Esophagus muscularis mucosa (tissue), 4 donors: ENCODE measurements around the gene GHR. TPM values are rescaled to one million over a fixed set of nuclear protein-coding genes. Genes with fewer than 3 reads are reported as not detected.

Experiments
- DNase-seq: peaks from one replicate; pipeline ENCODE4 v3.0.0-alpha.2; 2017; ENCODE audit errors: extremely low spot score
- H3K27ac ChIP-seq, 4 donors: fragments of 200-600 bp; sonication (generic); replicated peaks in 1 of 4; 1 replicate in 3 of 4; 2 replicates in 1 of 4; pipeline ENCODE4 v1.5.1; 2016 to 2019; ENCODE audit warnings: mild to moderate bottlenecking in 1 of 4
- H3K27me3 ChIP-seq, 4 donors: fragments of 200-600 bp; sonication (generic); one replicate each; pipeline versions ENCODE4 v1.5.1 to v1.6.0; 2016 to 2019
- H3K36me3 ChIP-seq, 4 donors: fragments of 200-600 bp; sonication (generic); one replicate each; pipeline ENCODE4 v1.5.1; 2016 to 2019
- H3K4me1 ChIP-seq, 4 donors: fragments of 200-600 bp; sonication (generic); one replicate each; pipeline ENCODE4 v1.5.1; 2016 to 2019
- H3K4me3 ChIP-seq, 4 donors: fragments of 200-600 bp; sonication (generic); 1 replicate in 2 of 4; 2 replicates in 2 of 4; pipeline ENCODE4 v1.5.1; 2016 to 2019; ENCODE audit warnings: mild to moderate bottlenecking in 4 of 4, moderate library complexity in 1 of 4
- H3K9me3 ChIP-seq, 4 donors: fragments of 200-600 bp; sonication (generic); 1 replicate in 3 of 4; 2 replicates in 1 of 4; pipeline ENCODE4 v1.5.1; 2016 to 2019
- CTCF ChIP-seq, 3 experiments: fragments of 200-600 bp in 2 of 3; fragments of 450-650 bp in 1 of 3; sonication (generic) in 2 of 3; IDR thresholded peaks; one replicate each; pipeline ENCODE4 v1.5.1; 2017 to 2019; ENCODE audit warnings: antibody characterized with exemption in 3 of 3, mild to moderate bottlenecking in 2 of 3, moderate library complexity in 1 of 3
- EP300 ChIP-seq: sonication (generic); formaldehyde crosslinking; IDR thresholded peaks from one replicate; pipeline ENCODE4 v1.6.1; 2017; ENCODE audit warnings: antibody characterized with exemption
- POLR2A ChIP-seq: fragments of 450-650 bp; IDR thresholded peaks from one replicate; pipeline ENCODE4 v1.6.1; 2017; ENCODE audit warnings: antibody characterized with exemption, moderate library complexity, mild to moderate bottlenecking, low read depth
- POLR2AphosphoS5 ChIP-seq, 2 donors: sonication (generic); formaldehyde crosslinking; IDR thresholded peaks; one replicate each; pipeline ENCODE4 v1.6.1; 2017; ENCODE audit warnings: antibody characterized with exemption in 2 of 2
- WGBS: methylation state at CpG from one replicate; pipeline ENCODE4 v1.1.5; 2018; 5-methylcytosine and 5-hydroxymethylcytosine counted together
- intact Hi-C: fragments of 100-400 bp; cut with DNase I; formaldehyde crosslinking; loops from one replicate; pipeline ENCODE4 v1.15.1; 2023
- total RNA-seq, 4 donors: library from RNA; depleted of rRNA; stranded (reverse); fragments of >200 nt; gene quantifications; one replicate each; pipeline versions ENCODE4 v1.1.0 to v1.2.1, GENCODE V29; 2016

The GHR gene
- total RNA-seq, 4 donors from 2014 or later = 5.3 to 9.1 (median 6.5) TPM

- 46% methylated on average over 1 of the region's 1 CpG for whole genome bisulfite sequencing
- DNase-seq = no peak
- TF ChIP-seq POLR2AphosphoS5 (IDR thresholded peaks at IDR 0.05) (no peak), CTCF (IDR thresholded peaks at IDR 0.05) (no peak), EP300 (no peak)
- no peak overlapping the region for H3K4me3 ChIP-seq
- H3K36me3 ChIP-seq = no peaks in the 10 kb centered on the region
- H3K27ac ChIP-seq = no peak overlapping the region
- intact Hi-C loops = loop anchor here (5.0 to 10.0 kb wide), 4 partner anchors 343 to 913 kb away; partner anchors contain the start of genes FBXO4 and GHR
- H3K4me1 ChIP-seq = no peaks in the 10 kb centered on the region
- H3K27me3 ChIP-seq = peaks cover 0 to 5% (median 0%) of the 10 kb centered on the region in 4 donors
- no peaks in the 10 kb centered on the region for H3K9me3 ChIP-seq
These were observed 344.9 kb downstream of the GHR start for GRCh38 chr5:42768106-42768504.

- no peaks in the 10 kb centered on the region for H3K36me3 ChIP-seq
- H3K4me3 ChIP-seq = no peak overlapping the region
- H3K9me3 ChIP-seq = no peaks in the 10 kb centered on the region
- H3K27ac ChIP-seq = no peak overlapping the region
- DNase-seq = no peak
- H3K27me3 ChIP-seq = peaks cover 0 to 5% (median 0%) of the 10 kb centered on the region in 4 donors
- TF ChIP-seq EP300 (no peak), POLR2AphosphoS5 (IDR thresholded peaks at IDR 0.05) (no peak), CTCF (IDR thresholded peaks at IDR 0.05) (no peak), POLR2A (no peak)
- no peaks in the 10 kb centered on the region for H3K4me1 ChIP-seq
- intact Hi-C loops = no loop called here
These were observed 346.8 kb downstream of the GHR start for GRCh38 chr5:42770003-42770402.
